Brain microvascular endothelial cell (primary cell): ENCODE measurements around the gene TECTB.

Experiments used
- DNase-seq: peaks from one replicate; pipeline ENCODE4 v3.0.0-alpha.2; 2020
- H3K27ac ChIP-seq: fragments of 250-450 bp; sonication (Bioruptor Pico); 2 replicates; pipeline ENCODE4 v1.5.1; 2020; ENCODE audit warnings: mild to moderate bottlenecking, moderate library complexity
- H3K27me3 ChIP-seq: fragments of 250-450 bp; sonication (Bioruptor Pico); replicated peaks from 2 replicates; pipeline ENCODE4 v1.5.1; 2020; ENCODE audit warnings: mild to moderate bottlenecking
- H3K36me3 ChIP-seq: fragments of 250-450 bp; sonication (Bioruptor Pico); replicated peaks from 2 replicates; pipeline ENCODE4 v1.5.1; 2020; ENCODE audit warnings: mild to moderate bottlenecking
- H3K4me3 ChIP-seq: 2 replicates; pipeline ENCODE4 v1.5.1; 2011; ENCODE audit warnings: low read depth, mild to moderate bottlenecking, control low read depth, low read length, moderate library complexity
- in situ Hi-C: cut with HindIII; loops from 2 replicates; pipeline ENCODE4 v1.10.0; 2017; ENCODE audit warnings: low sequenced_read_pairs, low pct_ligation_motif_present
- TF ChIP-seq, protein P1 (sequence below): IDR thresholded peaks from 2 replicates; pipeline ENCODE4 v1.5.1; 2011; ENCODE audit warnings: low read depth, mild to moderate bottlenecking, moderate library complexity, low read length, control low read depth, inconsistent platforms; ENCODE audit errors: missing control alignments

The TECTB gene

GRCh38 chr10:112283100-112283499, at the start of gene TECTB:
Gene TECTB, plus strand, starts transcription at chr10:112283400. Its CDS starts 335 bp downstream, at chr10:112283735.
- in situ Hi-C loops: no loop called here
- DNase-seq: no peak
- Histone ChIP-seq H3K4me3 (no peak within 1 kb of the TSS), H3K27me3 (no peaks in the 10 kb centered on the region), H3K27ac (no peak within 1 kb of the TSS), H3K36me3 (no peaks in the 10 kb centered on the region)
- TF ChIP-seq, protein P1, sequence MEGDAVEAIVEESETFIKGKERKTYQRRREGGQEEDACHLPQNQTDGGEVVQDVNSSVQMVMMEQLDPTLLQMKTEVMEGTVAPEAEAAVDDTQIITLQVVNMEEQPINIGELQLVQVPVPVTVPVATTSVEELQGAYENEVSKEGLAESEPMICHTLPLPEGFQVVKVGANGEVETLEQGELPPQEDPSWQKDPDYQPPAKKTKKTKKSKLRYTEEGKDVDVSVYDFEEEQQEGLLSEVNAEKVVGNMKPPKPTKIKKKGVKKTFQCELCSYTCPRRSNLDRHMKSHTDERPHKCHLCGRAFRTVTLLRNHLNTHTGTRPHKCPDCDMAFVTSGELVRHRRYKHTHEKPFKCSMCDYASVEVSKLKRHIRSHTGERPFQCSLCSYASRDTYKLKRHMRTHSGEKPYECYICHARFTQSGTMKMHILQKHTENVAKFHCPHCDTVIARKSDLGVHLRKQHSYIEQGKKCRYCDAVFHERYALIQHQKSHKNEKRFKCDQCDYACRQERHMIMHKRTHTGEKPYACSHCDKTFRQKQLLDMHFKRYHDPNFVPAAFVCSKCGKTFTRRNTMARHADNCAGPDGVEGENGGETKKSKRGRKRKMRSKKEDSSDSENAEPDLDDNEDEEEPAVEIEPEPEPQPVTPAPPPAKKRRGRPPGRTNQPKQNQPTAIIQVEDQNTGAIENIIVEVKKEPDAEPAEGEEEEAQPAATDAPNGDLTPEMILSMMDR: no peak

DNA sequence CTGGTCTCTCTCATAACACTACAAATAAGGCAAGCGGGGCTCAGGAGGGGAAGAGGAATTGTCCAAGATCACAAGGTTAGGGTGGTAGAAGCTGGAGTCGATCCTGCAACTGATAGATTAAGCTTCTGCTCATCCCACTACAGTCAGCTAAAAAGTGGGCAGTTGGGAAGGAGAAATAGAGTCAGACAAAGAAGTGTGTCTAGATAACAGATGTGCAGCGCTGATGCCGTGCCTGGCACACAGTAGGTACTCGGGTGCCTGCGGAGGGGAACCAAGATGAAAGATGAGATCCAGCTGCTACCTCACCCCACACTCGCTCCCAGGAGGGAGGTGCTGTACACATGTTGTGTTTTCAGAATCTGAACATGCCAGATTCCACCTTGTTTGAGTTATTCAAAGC, 48.1 kb upstream of the TECTB start:
- TF ChIP-seq, protein P1: no peak
- no peak for DNase-seq
- Histone ChIP-seq H3K4me3 (no peak overlapping the region), H3K36me3 (no peaks in the 10 kb centered on the region), H3K27ac (no peak overlapping the region), H3K27me3 (no peaks in the 10 kb centered on the region)
- in situ Hi-C loops: no loop called here

DNA sequence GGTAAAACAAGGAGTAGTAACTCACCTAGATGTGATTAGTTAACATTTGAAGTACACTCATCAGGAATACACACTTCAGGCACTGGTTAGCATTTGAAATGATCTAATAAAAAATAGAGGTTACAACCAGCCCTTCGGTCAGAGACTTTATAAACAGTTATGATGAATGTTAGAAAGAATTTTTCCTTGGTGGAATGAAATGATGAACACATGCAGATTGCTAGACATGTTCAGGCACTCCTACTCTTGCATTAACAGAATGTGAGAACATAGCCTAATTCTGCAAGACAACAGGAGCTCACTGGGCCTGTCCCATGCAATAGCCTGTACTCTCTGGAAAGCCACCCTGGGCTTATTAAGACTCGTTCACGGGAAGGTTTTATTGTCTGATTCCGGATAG, 47.3 kb upstream of the TECTB start:
- no peaks in the 10 kb centered on the region for H3K36me3 ChIP-seq
- no peak for DNase-seq
- H3K27ac ChIP-seq: no peak overlapping the region
- no peaks in the 10 kb centered on the region for H3K27me3 ChIP-seq
- TF ChIP-seq, protein P1: no peak
- in situ Hi-C loops: no loop called here
- H3K4me3 ChIP-seq: no peak overlapping the region

- Histone ChIP-seq H3K4me3 (no peak overlapping the region), H3K27me3 (no peaks in the 10 kb centered on the region), H3K27ac (no peak overlapping the region), H3K36me3 (no peaks in the 10 kb centered on the region)
- in situ Hi-C loops: no loop called here
- no peak for DNase-seq
- TF ChIP-seq, protein P1: no peak
These were observed 46.7 kb upstream of the TECTB start for GRCh38 chr10:112236486-112236885.

GRCh38 chr10:112239347-112239746, 43.9 kb upstream of the TECTB start:
- in situ Hi-C loops: no loop called here
- TF ChIP-seq, protein P1: no peak
- H3K27ac ChIP-seq: no peak overlapping the region
- no peak for DNase-seq
- no peaks in the 10 kb centered on the region for H3K27me3 ChIP-seq
- H3K4me3 ChIP-seq: no peak overlapping the region
- H3K36me3 ChIP-seq: no peaks in the 10 kb centered on the region

DNA sequence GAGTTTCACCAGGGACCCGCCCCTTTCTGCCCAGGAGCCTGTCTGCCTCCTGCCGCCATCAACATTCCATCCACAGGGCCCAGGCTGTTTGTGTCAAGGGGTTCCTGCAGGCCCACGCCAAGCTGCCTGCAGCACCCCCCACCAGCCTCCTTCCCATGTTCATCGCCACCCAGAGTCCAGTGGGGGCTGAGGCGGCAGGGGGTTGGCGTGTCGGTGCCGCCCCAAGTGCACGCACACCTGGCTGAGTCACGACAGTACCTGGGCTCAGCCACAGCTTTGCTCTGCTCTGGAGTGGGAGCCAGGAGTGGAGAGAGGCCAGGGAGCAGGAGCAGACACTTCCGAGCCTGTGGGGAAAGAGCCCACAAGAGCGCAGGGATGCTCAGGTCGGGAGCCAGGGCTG, 42.8 kb upstream of the TECTB start:
- H3K4me3 ChIP-seq: no peak overlapping the region
- DNase-seq: no peak
- in situ Hi-C loops: no loop called here

More for the DNA sequence above, 42.8 kb upstream of the TECTB start:
- H3K36me3 ChIP-seq: no peaks in the 10 kb centered on the region
- H3K27me3 ChIP-seq: no peaks in the 10 kb centered on the region
- no peak overlapping the region for H3K27ac ChIP-seq
- TF ChIP-seq, protein P1: no peak
